GM12864 (cell line): ENCODE data around the gene WIPF2.
"Not testable (repeated sequence)": the region's sequence is repeated elsewhere in the genome, so short reads cannot be mapped to it uniquely, and the experiment has no call there.

Experiments used
- DNase-seq: peaks from one replicate; pipeline ENCODE4 v3.0.0-alpha.2; 2011; ENCODE audit warnings: low read depth
- H3K4me3 ChIP-seq: 2 replicates; pipeline ENCODE4 v1.5.1; 2011; ENCODE audit warnings: mild to moderate bottlenecking, low read depth, low read length, control low read depth
- TF ChIP-seq, protein P1 (sequence below): IDR thresholded peaks from 2 replicates; pipeline ENCODE4 v1.5.1; 2011; ENCODE audit warnings: low read depth, mild to moderate bottlenecking, moderate library complexity, low read length, control low read depth, inconsistent platforms; ENCODE audit errors: missing control alignments

The WIPF2 gene

DNA sequence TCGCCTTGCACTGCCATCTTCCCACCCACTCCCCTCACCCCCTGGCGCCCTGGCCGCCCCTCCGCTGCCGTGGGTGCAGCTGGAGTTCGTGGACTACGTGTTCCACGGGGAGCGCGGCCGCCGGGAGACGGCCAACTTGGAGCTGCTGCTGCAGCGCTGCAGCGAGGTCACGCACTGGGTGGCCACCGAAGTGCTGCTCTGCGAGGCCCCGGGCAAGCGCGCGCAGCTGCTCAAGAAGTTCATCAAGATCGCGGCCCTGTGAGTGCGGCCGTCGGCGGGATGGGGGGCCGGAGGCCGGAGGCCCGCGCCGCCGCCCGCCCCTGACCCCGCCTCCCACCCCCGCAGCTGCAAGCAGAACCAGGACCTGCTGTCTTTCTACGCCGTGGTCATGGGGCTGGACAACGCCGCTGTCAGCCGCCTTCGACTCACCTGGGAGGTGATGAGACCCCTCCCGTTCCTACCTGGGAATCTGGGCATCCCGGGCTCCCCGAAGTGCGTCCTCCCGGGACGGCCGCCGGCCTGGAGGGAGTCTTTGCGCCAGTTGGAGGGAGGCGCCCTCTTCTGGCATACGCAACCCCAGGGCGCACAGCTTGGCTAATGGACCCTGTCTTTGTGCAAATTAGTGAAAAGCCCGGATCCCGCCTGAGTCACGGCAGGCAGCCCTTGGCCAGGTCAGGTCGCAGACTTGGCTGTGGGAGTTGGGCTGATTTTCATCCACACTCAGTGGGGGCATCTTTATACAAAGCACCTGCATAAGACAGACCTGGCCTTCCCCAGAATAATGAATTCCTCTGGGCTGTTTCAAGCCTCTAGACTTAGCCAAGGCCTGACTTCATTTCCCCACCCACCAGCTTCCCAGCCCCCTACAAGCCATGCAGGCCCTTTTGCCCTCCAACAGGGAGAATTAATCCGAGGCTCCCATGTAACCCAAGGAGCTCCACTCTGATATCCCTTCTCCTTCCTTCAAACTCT, 27.6 kb upstream of the WIPF2 start:
- DNase-seq = peak; percentile 31
- TF ChIP-seq, protein P1, sequence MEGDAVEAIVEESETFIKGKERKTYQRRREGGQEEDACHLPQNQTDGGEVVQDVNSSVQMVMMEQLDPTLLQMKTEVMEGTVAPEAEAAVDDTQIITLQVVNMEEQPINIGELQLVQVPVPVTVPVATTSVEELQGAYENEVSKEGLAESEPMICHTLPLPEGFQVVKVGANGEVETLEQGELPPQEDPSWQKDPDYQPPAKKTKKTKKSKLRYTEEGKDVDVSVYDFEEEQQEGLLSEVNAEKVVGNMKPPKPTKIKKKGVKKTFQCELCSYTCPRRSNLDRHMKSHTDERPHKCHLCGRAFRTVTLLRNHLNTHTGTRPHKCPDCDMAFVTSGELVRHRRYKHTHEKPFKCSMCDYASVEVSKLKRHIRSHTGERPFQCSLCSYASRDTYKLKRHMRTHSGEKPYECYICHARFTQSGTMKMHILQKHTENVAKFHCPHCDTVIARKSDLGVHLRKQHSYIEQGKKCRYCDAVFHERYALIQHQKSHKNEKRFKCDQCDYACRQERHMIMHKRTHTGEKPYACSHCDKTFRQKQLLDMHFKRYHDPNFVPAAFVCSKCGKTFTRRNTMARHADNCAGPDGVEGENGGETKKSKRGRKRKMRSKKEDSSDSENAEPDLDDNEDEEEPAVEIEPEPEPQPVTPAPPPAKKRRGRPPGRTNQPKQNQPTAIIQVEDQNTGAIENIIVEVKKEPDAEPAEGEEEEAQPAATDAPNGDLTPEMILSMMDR = peak; percentile 80
- peak overlapping the region; percentile 69 for H3K4me3 ChIP-seq

DNA sequence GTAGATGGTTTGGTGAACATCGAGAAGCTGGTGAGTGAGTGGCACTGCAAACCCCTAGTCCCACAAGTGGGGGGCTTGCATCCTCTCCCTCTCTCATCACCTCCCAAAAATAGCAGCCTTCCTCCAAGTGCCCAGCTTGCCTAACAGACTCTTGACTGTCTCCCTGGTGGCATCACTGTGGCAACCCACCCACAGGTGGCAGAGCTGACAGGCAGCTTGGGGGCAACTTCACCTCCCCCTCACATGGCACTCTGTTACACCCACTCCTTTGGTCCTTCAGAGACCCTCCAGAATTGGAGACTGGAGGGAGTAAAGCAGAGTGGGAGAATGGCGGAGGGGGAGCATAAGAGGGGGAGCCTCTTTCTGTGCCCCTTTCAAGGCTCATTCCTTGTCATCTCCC, 26.1 kb upstream of the WIPF2 start:
- DNase-seq = no peak
- TF ChIP-seq, protein P1 = no peak
- H3K4me3 ChIP-seq = no peak overlapping the region

DNA sequence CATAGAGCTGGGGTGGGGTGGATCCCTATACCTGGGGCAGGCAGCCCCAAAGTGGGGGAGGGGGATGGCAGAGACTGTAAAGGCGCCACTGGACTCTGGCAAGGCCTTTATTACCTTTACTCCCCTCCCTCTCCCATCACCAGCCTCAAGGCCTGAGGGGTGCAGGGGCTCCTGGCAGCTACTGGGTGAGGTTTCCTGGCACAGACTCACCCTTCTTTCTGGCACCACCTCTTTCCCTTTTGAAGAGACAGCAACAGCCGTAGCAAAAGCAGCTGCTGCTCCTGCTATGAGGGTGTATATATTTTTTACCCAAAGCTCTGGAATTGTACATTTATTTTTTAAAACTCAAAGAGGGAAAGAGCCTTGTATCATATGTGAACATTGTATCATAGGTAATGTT, 24.3 kb upstream of the WIPF2 start:
- TF ChIP-seq, protein P1 = no peak
- H3K4me3 ChIP-seq = no peak overlapping the region
- DNase-seq = no peak

DNA sequence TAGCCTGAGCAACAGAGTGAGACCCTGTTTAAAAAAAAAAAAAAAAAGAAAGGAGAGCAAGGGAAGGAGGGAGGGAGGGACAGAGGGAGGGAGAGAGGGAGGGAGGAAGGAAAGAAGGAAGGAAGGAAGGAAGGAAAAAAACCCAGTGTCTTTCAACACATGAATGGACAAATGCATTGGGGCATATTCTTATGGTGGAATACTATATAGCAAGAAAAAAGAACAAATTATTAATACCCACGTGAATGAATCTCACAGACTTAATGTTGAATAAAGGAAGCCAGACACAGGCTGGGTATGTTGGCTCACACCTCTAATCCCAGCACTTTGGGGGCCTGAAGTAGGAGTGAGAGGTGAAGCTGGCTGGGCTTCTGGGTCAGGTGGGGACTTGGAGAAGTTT, 21.6 kb upstream of the WIPF2 start:
- TF ChIP-seq, protein P1 = no peak
- DNase-seq = no peak
- H3K4me3 ChIP-seq = no peak overlapping the region

DNA sequence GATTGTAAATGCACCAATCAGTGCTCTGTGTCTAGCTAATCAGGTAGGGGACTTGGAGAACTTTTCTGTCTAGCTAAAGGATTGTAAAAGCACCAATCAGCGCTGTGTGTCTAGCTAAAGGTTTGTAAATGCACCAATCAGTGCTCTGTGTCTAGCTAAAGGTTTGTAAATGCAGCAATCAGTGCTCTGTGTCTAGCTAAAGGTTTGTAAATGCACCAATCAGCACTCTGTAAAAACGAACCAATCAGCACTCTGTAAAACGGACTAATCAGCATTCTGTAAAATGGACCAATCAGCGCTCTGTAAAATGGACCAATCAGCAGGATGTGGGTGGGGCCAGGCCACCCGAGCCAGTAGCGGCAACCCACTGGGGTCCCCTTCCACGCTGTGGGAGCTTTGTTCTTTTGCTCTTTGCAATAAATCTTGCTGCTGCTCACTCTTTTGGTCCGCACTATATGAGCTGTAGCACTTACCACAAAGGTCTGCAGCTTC, 21.1 kb upstream of the WIPF2 start:
- not testable (repeated sequence) for H3K4me3 ChIP-seq, DNase-seq

DNA sequence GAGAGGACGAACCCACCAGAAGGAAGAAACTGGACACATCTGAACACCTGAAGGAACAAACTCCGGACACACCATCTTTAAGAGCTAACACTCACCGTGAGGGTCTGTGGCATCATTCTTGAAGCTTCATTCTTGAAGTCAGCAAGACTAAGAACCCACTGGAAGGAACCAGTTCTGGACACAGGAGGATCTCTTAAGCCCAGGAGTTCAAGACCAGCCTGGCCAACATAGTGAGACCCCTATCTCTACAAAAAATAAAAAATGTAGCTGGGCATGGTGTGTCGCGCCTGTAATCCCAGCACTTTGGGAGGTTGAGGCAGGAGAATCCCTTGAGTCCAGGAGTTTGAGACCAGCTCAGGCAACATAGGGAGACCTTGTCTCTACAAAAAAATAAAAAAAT, 20.5 kb upstream of the WIPF2 start:
- no peak for DNase-seq
- H3K4me3 ChIP-seq = no peak overlapping the region
- TF ChIP-seq, protein P1 = no peak

DNA sequence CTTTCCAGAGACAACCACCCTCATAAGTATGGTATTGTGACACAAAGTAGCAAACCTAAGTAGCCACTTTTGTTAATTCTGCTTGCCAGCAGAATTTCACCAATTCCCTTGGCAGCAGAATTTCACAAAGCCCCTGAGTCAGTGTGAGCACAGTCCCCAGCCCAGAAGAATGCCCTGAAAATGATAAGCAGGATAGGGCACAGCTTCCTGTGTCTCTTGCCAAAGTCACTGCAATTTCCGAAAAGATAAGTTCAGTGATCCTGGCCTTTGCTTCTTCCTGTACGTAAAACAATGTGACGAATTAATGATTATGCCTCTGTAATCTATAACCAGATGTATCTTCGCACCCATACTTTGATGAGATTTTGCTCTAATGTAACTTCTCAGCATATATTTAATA, 16.0 kb upstream of the WIPF2 start:
- no peak for DNase-seq
- TF ChIP-seq, protein P1 = no peak
- no peak overlapping the region for H3K4me3 ChIP-seq

DNA sequence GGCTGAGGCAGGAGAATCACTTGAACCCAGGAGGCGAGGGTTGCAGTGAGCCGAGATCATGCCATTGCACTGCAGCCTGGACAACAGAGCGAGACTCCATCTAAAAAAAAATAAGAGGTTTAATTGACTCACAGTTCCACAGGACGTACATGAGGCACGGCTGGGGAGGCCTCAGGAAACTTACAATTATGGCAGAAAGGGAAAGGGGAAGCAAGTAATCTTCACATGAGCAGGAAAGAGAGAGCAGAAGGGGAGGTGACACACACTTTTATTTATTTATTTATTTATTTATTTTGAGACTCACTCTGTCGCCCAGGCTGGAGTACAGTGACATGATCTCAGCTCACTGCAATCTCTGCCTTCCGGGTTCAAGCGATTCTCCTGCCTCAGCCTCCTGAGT, 12.9 kb upstream of the WIPF2 start:
- DNase-seq, H3K4me3 ChIP-seq: not testable (repeated sequence)
